Measurements from ENCODE around the gene FIGNL1.
"Not testable (repeated sequence)": the region's sequence is repeated elsewhere in the genome, so short reads cannot be mapped to it uniquely, and the experiment has no call there.

The FIGNL1 gene

DNA sequence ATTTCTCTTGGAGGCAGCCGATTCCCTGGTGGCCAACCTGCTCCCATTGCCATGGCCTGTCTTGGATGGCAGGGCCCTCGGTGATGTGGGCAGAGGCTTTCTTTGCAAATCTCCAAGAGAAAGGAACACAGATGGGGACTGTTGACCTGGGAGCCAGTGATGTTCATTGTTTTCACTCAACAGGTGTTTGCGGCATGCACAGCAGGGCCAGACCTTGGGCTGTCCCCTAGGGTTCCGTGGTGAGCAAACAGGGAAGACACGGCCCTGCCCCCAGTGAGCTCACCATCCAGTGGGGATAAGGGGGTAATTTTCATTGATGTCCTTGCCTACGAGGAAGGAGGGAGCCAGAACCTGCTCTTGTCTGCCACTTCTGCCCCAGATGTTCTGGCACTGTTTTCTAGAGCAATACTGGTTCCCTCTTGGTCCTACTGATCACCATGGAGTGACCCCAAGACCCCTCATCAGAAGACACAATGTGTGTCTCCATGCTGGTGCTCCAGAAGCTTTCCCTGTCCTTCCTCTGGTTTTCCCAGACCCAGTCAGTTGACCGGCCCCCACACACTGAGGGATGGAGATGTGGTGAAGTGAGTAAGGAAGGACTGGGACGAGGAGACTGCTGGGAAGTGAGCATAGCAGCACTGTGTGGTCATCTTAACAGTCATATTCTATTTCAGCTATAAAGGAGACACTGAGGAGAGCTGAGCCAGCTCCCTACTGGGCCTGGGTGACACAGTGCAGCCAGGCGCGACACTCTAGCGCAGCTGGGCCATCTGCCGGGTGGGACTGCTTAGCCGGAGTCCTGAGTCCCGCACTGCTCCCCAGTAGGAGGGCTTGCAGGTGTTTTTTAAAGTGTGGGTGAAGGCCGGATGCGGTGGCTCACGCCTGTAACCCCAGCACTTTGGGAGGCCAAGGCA lies 20.4 kb upstream of the FIGNL1 start:
- DNase-seq (ENCODE audit: low read depth) = no peak
- Histone ChIP-seq H3K9ac (ENCODE audit: low read length) (no peak overlapping the region), H3K36me3 (ENCODE audit: control insufficient read depth, insufficient read depth, low read length, severe bottlenecking) (no peaks in the 10 kb centered on the region), H3K4me3 (ENCODE audit: low read length) (no peak overlapping the region), H3K9me3 (ENCODE audit: control insufficient read depth, low read length) (no peaks in the 10 kb centered on the region), H3K27me3 (replicated peaks; ENCODE audit: control insufficient read depth, insufficient read depth, low read length) (peaks cover 38% of the 10 kb centered on the region), H3K4me1 (ENCODE audit: control insufficient read depth, insufficient read depth, low read length) (peaks cover 9% of the 10 kb centered on the region)

DNA sequence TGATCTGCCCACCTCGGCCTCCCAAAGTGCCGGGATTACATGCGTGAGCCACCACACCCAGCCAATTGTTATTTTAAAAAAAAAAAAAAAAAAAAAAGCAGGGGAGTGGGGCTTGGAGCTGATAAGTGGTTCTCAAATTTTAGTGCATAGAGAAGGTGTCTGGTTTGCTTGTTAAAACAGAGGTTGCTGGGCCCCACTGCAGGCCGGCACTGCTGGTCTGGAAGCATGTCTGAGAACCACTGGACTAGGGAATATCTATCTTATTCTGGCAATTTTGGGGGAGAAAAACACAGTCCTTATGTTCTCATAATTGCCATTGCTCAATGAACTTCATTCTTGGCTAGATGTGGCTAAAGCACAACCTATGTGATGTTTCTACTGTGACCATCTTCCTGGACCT lies 19.0 kb upstream of the FIGNL1 start:
- no peak for DNase-seq (ENCODE audit: low read depth)
- Histone ChIP-seq H3K4me1 (ENCODE audit: control insufficient read depth, insufficient read depth, low read length) (no peaks in the 10 kb centered on the region), H3K4me3 (ENCODE audit: low read length) (no peak overlapping the region), H3K36me3 (ENCODE audit: control insufficient read depth, insufficient read depth, low read length, severe bottlenecking) (no peaks in the 10 kb centered on the region), H3K9ac (ENCODE audit: low read length) (no peak overlapping the region), H3K9me3 (ENCODE audit: control insufficient read depth, low read length) (no peaks in the 10 kb centered on the region), H3K27me3 (replicated peaks; ENCODE audit: control insufficient read depth, insufficient read depth, low read length) (peaks cover 43% of the 10 kb centered on the region)

DNA sequence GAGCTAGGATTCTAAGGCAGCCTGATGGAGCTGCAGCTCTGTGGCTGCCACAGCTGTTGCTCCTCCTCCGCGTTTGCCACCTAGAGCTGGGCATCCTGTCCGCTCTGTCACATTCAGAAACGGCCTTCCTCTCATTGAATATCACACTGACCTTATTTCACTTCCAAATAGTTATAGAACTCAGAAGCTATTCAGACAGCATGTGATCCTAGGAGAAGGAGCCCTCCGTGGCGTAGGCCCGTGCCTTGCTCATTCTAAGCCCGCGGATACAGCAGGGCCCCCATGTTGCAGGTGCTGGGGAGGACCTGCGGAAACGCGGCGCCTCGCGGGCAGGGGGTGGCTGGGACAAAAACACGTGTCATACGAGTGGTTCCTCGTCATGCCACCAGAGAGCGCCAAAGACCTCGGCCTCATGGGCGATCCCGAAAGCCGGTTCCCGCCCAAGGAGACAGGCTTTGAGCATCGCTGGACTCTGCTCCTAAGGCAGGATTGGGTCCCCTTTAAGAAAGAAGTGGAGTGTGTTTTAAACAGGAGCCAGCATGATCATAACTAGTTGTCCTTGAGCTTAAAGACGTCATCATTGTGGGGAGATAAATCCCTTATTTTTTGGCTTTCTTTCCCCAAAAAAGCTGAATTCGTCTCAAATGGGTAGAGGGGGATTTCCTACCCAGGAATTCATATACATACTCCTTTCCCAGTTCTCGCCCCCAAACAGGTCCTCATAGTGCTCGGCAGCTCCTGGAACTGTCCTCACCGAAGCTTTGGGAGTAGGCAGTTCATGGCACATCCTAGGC lies 17.9 kb upstream of the FIGNL1 start:
- DNase-seq (ENCODE audit: low read depth) = peak; percentile 91
- H3K36me3 ChIP-seq (ENCODE audit: control insufficient read depth, insufficient read depth, low read length, severe bottlenecking) = no peaks in the 10 kb centered on the region
- H3K9me3 ChIP-seq (ENCODE audit: control insufficient read depth, low read length) = no peaks in the 10 kb centered on the region
- no peaks in the 10 kb centered on the region for H3K4me1 ChIP-seq (ENCODE audit: control insufficient read depth, insufficient read depth, low read length)
- H3K4me3 ChIP-seq (ENCODE audit: low read length) = no peak overlapping the region
- peaks cover 53% of the 10 kb centered on the region for H3K27me3 ChIP-seq (replicated peaks; ENCODE audit: control insufficient read depth, insufficient read depth, low read length)
- no peak overlapping the region for H3K9ac ChIP-seq (ENCODE audit: low read length)

DNA sequence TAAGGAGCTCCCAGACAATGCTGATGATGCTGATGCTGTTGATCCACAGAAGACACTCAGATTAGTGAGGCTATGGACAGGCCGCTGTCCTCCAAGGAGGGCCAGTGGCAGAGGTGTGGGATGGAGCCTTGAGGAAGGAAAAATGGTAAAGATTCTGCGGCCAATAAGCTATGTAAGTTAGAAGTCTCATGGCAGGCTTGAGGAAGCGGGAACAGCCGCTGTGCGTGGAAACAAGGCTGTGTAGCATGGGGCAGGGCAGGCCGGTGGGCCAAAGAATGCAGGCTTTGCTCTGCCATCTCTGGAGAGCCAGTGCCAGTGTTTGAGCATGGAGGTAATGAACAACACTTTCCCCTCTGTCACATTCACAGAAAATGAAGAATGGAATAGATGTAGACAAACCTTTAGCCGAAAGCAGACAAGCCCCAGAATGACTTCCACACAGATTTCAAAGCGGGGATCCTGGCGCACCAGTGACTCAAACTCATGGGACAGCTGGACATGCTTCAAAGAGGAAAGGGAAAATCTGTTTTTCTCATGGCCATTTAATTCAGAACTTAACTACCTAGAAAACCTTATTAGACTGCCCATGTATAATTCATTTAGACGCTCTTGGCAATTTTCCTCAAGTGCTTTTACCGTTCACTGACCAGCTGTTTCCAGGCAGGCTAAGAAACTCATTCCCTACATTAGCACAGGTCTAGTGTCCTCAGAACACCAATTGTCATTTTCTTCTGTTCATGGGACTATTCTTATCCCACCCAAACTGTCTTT lies 16.9 kb upstream of the FIGNL1 start:
- Histone ChIP-seq H3K27me3 (replicated peaks; ENCODE audit: control insufficient read depth, insufficient read depth, low read length) (peaks cover 44% of the 10 kb centered on the region), H3K36me3 (ENCODE audit: control insufficient read depth, insufficient read depth, low read length, severe bottlenecking) (no peaks in the 10 kb centered on the region), H3K9me3 (ENCODE audit: control insufficient read depth, low read length) (no peaks in the 10 kb centered on the region), H3K4me3 (ENCODE audit: low read length) (no peak overlapping the region), H3K4me1 (ENCODE audit: control insufficient read depth, insufficient read depth, low read length) (no peaks in the 10 kb centered on the region), H3K9ac (ENCODE audit: low read length) (no peak overlapping the region)
- DNase-seq (ENCODE audit: low read depth) = no peak

DNA sequence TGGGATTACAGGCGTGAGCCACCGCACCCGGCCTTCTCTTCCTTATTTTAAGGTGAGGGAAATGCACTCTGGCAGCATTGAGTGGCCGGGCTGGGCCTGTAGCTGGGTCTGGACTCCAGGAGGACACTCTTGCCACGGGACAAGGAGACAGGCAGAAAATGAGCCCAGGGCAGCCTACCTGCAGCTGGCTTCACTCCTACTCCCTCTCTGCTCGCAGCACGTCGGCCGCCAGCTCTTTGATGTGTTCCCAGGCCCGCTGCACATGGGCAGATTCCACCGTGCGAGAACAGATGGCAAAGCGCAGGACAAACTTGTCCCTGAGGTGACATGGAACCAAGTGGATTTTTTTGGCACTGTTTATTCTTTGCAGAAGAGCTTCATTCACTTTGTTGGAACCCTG lies 12.9 kb upstream of the FIGNL1 start:
- DNase-seq (ENCODE audit: low read depth) = no peak
- peaks cover 43% of the 10 kb centered on the region for H3K27me3 ChIP-seq (replicated peaks; ENCODE audit: control insufficient read depth, insufficient read depth, low read length)
- no peak overlapping the region for H3K4me3 ChIP-seq (ENCODE audit: low read length)
- H3K9ac ChIP-seq (ENCODE audit: low read length) = no peak overlapping the region
- no peaks in the 10 kb centered on the region for H3K36me3 ChIP-seq (ENCODE audit: control insufficient read depth, insufficient read depth, low read length, severe bottlenecking)
- H3K9me3 ChIP-seq (ENCODE audit: control insufficient read depth, low read length) = peaks cover 1% of the 10 kb centered on the region
- H3K4me1 ChIP-seq (ENCODE audit: control insufficient read depth, insufficient read depth, low read length) = no peaks in the 10 kb centered on the region

DNA sequence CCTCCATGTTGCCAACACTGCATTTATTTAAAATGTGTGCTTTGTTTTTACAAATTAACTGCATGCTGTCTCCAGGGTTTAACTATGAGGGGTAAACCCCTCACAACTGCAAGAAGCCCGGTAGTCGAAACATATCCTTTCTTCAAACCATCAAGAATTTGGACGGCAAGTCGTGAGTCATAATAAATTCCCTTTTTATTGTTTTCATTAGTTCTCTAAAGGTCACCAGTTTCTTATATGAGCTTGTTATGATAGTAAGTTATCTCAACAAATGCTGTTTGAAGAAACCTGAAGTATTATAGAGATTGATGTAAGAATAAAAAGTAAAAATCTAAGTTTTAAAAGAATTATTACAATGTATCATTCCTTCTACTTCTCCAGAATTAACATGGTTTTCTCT lies 12.2 kb upstream of the FIGNL1 start:
- Histone ChIP-seq H3K4me3 (ENCODE audit: low read length) (no peak overlapping the region), H3K9ac (ENCODE audit: low read length) (no peak overlapping the region), H3K9me3 (ENCODE audit: control insufficient read depth, low read length) (peaks cover 3% of the 10 kb centered on the region), H3K4me1 (ENCODE audit: control insufficient read depth, insufficient read depth, low read length) (no peaks in the 10 kb centered on the region), H3K27me3 (replicated peaks; ENCODE audit: control insufficient read depth, insufficient read depth, low read length) (peaks cover 44% of the 10 kb centered on the region), H3K36me3 (ENCODE audit: control insufficient read depth, insufficient read depth, low read length, severe bottlenecking) (no peaks in the 10 kb centered on the region)
- no peak for DNase-seq (ENCODE audit: low read depth)

DNA sequence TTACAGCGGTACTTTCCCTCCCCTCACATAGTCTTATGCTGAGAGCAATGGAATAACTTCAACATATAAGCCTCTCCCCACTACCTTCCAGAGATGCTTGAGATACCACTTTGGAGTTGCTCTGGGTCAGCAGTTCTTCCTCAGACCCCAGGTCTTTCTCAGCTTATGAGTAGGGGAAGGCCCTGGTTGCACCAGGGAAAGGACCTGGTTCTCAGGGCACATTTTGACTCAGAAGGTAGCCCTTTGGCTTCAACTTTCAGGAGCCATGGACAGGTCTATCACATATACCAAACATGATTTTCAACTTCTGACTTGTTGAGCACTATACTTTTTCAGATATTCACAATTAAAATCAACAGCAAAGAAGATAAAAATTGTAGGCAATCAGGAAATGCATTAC lies 11.5 kb upstream of the FIGNL1 start:
- peaks cover 42% of the 10 kb centered on the region for H3K27me3 ChIP-seq (replicated peaks; ENCODE audit: control insufficient read depth, insufficient read depth, low read length)
- H3K9me3 ChIP-seq (ENCODE audit: control insufficient read depth, low read length) = peaks cover 3% of the 10 kb centered on the region
- H3K36me3 ChIP-seq (ENCODE audit: control insufficient read depth, insufficient read depth, low read length, severe bottlenecking) = no peaks in the 10 kb centered on the region
- no peak overlapping the region for H3K4me3 ChIP-seq (ENCODE audit: low read length)
- no peak for DNase-seq (ENCODE audit: low read depth)
- no peaks in the 10 kb centered on the region for H3K4me1 ChIP-seq (ENCODE audit: control insufficient read depth, insufficient read depth, low read length)
- H3K9ac ChIP-seq (ENCODE audit: low read length) = no peak overlapping the region

DNA sequence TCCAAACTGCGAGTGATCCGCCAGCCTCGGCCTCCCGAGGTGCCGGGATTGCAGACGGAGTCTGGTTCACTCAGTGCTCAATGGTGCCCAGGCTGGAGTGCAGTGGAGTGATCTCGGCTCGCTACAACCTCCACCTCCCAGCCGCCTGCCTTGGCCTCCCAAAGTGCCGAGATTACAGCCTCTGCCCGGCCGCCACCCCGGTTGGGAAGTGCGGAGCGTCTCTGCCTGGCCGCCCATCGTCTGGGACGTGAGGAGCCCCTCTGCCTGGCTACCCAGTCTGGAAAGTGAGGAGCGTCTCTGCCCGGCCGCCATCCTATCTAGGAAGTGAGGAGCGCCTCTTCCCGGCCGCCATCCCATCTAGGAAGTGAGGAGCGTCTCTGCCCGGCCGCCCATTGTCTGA lies 9.0 kb upstream of the FIGNL1 start:
- not testable (repeated sequence) for H3K9ac ChIP-seq (ENCODE audit: low read length); H3K4me1 ChIP-seq (ENCODE audit: control insufficient read depth, insufficient read depth, low read length); DNase-seq (ENCODE audit: low read depth); H3K9me3 ChIP-seq (ENCODE audit: control insufficient read depth, low read length); H3K4me3 ChIP-seq (ENCODE audit: low read length); H3K36me3 ChIP-seq (ENCODE audit: control insufficient read depth, insufficient read depth, low read length, severe bottlenecking)
- H3K27me3 ChIP-seq (replicated peaks; ENCODE audit: control insufficient read depth, insufficient read depth, low read length) = peaks cover 45% of the 10 kb centered on the region

DNA sequence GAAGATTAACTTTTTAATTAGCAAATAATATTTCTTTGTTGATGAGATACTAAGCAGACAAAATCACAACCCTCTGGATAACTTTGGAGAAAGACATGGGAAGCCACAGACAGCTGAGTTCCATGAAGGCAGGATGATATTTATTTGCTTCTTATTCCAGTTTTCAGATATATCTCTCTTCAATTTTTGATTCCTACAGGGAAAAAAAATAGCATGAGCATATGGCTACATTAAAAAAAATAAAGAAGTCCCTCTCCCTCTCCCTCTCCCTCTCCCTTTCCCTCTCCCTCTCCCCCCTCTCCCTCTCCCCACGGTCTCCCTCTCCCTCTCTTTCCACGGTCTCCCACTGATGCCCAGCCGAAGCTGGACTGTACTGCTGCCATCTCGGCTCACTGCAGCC lies 8.5 kb upstream of the FIGNL1 start:
- DNase-seq (ENCODE audit: low read depth); H3K9ac ChIP-seq (ENCODE audit: low read length); H3K9me3 ChIP-seq (ENCODE audit: control insufficient read depth, low read length); H3K36me3 ChIP-seq (ENCODE audit: control insufficient read depth, insufficient read depth, low read length, severe bottlenecking); H3K4me3 ChIP-seq (ENCODE audit: low read length); H3K4me1 ChIP-seq (ENCODE audit: control insufficient read depth, insufficient read depth, low read length): not testable (repeated sequence)
- peaks cover 41% of the 10 kb centered on the region for H3K27me3 ChIP-seq (replicated peaks; ENCODE audit: control insufficient read depth, insufficient read depth, low read length)

DNA sequence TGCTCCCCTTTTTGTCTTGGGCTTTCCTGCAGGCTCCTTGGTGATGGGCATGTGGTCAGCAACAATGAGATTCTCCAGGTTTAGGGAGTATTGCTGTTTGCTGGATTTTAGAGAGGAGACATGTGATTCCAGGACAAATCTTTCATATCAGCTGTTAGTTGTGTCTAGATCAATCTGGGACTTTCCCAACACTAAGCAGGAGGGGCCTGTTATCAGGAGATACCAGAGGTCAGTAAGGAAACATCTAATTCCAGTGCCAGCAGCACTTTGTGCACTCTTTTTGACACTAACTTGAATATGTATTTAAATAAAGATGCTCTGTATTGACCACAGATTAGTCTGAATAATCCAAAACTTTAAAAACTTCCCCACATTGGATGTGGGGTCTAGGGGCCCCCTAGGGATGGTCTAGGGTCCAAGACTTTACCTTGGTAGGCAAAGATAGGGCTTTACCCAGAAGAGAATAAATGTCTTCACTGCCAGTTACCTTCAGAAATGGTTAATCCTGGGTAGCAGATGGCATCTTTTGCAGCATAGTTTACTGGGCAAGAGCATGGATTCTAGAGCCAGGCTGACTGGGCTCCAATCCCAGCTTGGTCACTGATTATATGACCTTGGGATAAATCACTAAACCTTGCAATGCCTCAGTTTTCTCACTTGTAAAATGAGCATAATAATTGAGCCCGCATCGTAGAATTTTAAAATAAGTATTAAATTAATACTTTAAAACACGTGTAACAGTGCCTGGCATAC lies 6.4 kb upstream of the FIGNL1 start:
- DNase-seq (ENCODE audit: low read depth) = no peak

More for the DNA sequence above, 6.4 kb upstream of the FIGNL1 start:
- H3K9ac ChIP-seq (ENCODE audit: low read length) = no peak overlapping the region
- H3K4me1 ChIP-seq (ENCODE audit: control insufficient read depth, insufficient read depth, low read length) = no peaks in the 10 kb centered on the region
- peaks cover 3% of the 10 kb centered on the region for H3K9me3 ChIP-seq (ENCODE audit: control insufficient read depth, low read length)
- H3K27me3 ChIP-seq (replicated peaks; ENCODE audit: control insufficient read depth, insufficient read depth, low read length) = peaks cover 32% of the 10 kb centered on the region
- H3K36me3 ChIP-seq (ENCODE audit: control insufficient read depth, insufficient read depth, low read length, severe bottlenecking) = no peaks in the 10 kb centered on the region
- no peak overlapping the region for H3K4me3 ChIP-seq (ENCODE audit: low read length)
